ENCODE data around the gene GSTM1.

DNA sequence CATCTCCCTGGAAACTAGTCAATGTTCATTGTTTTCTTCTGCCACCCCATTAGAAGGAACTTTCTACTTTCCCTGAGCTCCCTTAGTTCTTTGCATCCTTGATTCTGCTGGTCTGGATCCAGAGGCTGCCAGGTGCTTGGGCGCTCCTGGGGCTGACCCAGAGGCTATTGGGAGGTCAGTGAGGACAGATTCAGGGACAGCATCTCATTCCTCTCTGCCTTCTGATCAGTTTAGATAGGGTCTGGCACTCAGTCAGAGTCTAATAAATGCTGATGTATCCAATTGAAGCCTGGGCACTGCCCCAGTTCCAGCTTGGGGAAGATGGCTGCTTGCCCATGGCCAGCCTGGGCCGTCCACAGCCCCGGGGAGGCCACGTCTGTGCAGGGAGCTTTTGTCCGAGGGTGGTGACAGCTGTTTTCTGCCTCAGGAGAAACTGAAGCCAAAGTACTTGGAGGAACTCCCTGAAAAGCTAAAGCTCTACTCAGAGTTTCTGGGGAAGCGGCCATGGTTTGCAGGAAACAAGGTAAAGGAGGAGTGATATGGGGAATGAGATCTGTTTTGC is 2.3 kb downstream of the GSTM1 start:
- no peak for TF ChIP-seq ARNTL (CRISPR knock-in tag; IDR thresholded peaks at IDR 0.05; ENCODE audit: borderline replicate concordance, low read depth)
- TF ChIP-seq, protein P1, sequence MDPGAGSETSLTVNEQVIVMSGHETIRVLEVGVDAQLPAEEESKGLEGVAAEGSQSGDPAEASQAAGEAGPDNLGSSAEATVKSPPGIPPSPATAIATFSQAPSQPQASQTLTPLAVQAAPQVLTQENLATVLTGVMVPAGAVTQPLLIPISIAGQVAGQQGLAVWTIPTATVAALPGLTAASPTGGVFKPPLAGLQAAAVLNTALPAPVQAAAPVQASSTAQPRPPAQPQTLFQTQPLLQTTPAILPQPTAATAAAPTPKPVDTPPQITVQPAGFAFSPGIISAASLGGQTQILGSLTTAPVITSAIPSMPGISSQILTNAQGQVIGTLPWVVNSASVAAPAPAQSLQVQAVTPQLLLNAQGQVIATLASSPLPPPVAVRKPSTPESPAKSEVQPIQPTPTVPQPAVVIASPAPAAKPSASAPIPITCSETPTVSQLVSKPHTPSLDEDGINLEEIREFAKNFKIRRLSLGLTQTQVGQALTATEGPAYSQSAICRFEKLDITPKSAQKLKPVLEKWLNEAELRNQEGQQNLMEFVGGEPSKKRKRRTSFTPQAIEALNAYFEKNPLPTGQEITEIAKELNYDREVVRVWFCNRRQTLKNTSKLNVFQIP (CRISPR knock-in tag; IDR thresholded peaks at IDR 0.05; ENCODE audit: borderline replicate concordance, low read depth): no peak
- no peak for TF ChIP-seq BACH2 (CRISPR knock-in tag; IDR thresholded peaks at IDR 0.05; ENCODE audit: borderline replicate concordance)
- no peak for TF ChIP-seq CREB5 (CRISPR knock-in tag; IDR thresholded peaks at IDR 0.05; ENCODE audit: low read depth)
- no peak for TF ChIP-seq OSR1 (CRISPR knock-in tag; IDR thresholded peaks at IDR 0.05)
- TF ChIP-seq RARB (CRISPR knock-in tag; IDR thresholded peaks at IDR 0.05): no peak
- no peak for TF ChIP-seq ZNF70 (CRISPR knock-in tag; IDR thresholded peaks at IDR 0.05)
- TF ChIP-seq, protein P2, sequence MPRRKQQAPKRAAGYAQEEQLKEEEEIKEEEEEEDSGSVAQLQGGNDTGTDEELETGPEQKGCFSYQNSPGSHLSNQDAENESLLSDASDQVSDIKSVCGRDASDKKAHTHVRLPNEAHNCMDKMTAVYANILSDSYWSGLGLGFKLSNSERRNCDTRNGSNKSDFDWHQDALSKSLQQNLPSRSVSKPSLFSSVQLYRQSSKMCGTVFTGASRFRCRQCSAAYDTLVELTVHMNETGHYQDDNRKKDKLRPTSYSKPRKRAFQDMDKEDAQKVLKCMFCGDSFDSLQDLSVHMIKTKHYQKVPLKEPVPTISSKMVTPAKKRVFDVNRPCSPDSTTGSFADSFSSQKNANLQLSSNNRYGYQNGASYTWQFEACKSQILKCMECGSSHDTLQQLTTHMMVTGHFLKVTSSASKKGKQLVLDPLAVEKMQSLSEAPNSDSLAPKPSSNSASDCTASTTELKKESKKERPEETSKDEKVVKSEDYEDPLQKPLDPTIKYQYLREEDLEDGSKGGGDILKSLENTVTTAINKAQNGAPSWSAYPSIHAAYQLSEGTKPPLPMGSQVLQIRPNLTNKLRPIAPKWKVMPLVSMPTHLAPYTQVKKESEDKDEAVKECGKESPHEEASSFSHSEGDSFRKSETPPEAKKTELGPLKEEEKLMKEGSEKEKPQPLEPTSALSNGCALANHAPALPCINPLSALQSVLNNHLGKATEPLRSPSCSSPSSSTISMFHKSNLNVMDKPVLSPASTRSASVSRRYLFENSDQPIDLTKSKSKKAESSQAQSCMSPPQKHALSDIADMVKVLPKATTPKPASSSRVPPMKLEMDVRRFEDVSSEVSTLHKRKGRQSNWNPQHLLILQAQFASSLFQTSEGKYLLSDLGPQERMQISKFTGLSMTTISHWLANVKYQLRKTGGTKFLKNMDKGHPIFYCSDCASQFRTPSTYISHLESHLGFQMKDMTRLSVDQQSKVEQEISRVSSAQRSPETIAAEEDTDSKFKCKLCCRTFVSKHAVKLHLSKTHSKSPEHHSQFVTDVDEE (CRISPR knock-in tag; IDR thresholded peaks at IDR 0.05): no peak
- TF ChIP-seq ZFP3 (CRISPR knock-in tag; IDR thresholded peaks at IDR 0.05): no peak
- no peak for TF ChIP-seq SNAI2 (CRISPR knock-in tag; IDR thresholded peaks at IDR 0.05)
- no peak for TF ChIP-seq CSDC2 (CRISPR knock-in tag; IDR thresholded peaks at IDR 0.05)
- TF ChIP-seq ISL1 (CRISPR knock-in tag; IDR thresholded peaks at IDR 0.05): no peak

Data from SK-N-SH treated with all-trans-retinoic acid at 6 μM for 48 hours (cell line).